GM12878 (cell line): Measurements from ENCODE around the gene DCST1. TPM values are rescaled to one million over a fixed set of nuclear protein-coding genes. Genes with fewer than 3 reads are reported as not detected.

ENCODE experiments used
- ATAC-seq: fragments of 200-7000 bp; cut with Tn5 transposase; 3 replicates; pipeline ENCODE4 v1.9.1; 2020; ENCODE audit warnings: mild to moderate bottlenecking, moderate library complexity
- BruUV-seq: library from RNA; stranded (reverse); fragments of 400-500 nt; replicated peaks from 2 replicates; lab custom pipeline; 2021; lab: Mats Ljungman, UMichigan
- CTCF ChIA-PET: fragments of 300-600 bp; sonication (Branson Sonifier 250); formaldehyde crosslinking; extraction: SDS; loops from one replicate; lab custom pipeline; 2021; ENCODE audit warnings: inconsistent platforms; lab: Yijun Ruan, JAX
- POLR2A ChIA-PET: fragments of 350-600 bp; formaldehyde crosslinking; extraction: SDS; loops from one replicate; lab custom pipeline; 2021; ENCODE audit warnings: inconsistent platforms; lab: Charles Lee
- RAD21 ChIA-PET: fragments of 300-600 bp; sonication (Branson Sonifier 250); formaldehyde crosslinking; loops from one replicate; lab custom pipeline; 2023; ENCODE audit warnings: antibody characterized with exemption; ENCODE audit not compliant: unreplicated experiment; lab: Charles Lee
- SMC1A ChIA-PET: fragments of 300-600 bp; sonication (Branson Sonifier 250); formaldehyde crosslinking; loops from one replicate; lab custom pipeline; 2023; ENCODE audit not compliant: unreplicated experiment, uncharacterized antibody; lab: Charles Lee
- DNase-seq: peaks from one replicate; pipeline ENCODE4 v3.0.0-alpha.2; 2011; ENCODE audit warnings: low read depth, low spot score
- FAIRE-seq: peaks from 3 replicates; lab custom pipeline; 2011; peaks lifted over from hg19 to GRCh38; lab: Jason Lieb, UNC
- H2AFZ ChIP-seq: 2 replicates; pipeline ENCODE4 v1.6.0; 2011; ENCODE audit warnings: low read depth, low read length, control low read depth; ENCODE audit not compliant: control insufficient read depth
- H3K27ac ChIP-seq: 2 replicates; pipeline ENCODE4 v1.5.1; 2011; ENCODE audit warnings: control low read depth; ENCODE audit not compliant: control insufficient read depth, insufficient read depth
- H3K27me3 ChIP-seq, 2 experiments: replicated peaks in 1 of 2; 2 replicates each; pipeline versions ENCODE4 v1.6.0 to v1.6.1; 2011; ENCODE audit warnings: low read length in 1 of 2; ENCODE audit not compliant: control insufficient read depth in 2 of 2, insufficient read depth in 2 of 2
- H3K36me3 ChIP-seq, 2 experiments: 2 replicates each; pipeline ENCODE4 v1.5.1; 2011; ENCODE audit warnings: low read length in 1 of 2; ENCODE audit not compliant: control insufficient read depth in 2 of 2, insufficient read depth in 2 of 2
- H3K4me1 ChIP-seq: 2 replicates; pipeline ENCODE4 v1.6.1; 2011; ENCODE audit warnings: mild to moderate bottlenecking, low read length, moderate library complexity, mixed read lengths; ENCODE audit not compliant: control insufficient read depth, insufficient read depth
- H3K4me2 ChIP-seq: 2 replicates; pipeline ENCODE4 v1.6.0; 2011; ENCODE audit warnings: control low read depth; ENCODE audit not compliant: control insufficient read depth, insufficient read depth
- H3K4me3 ChIP-seq: fragments of 200-600 bp; sonication (generic); 2 replicates; pipeline ENCODE4 v1.5.1; 2016
- H3K79me2 ChIP-seq: 2 replicates; pipeline ENCODE4 v1.6.0; 2011; ENCODE audit warnings: low read length; ENCODE audit not compliant: control insufficient read depth, insufficient read depth
- H3K9ac ChIP-seq: 2 replicates; pipeline ENCODE4 v1.8.0; 2011; ENCODE audit warnings: low read length, control low read depth, mixed read lengths; ENCODE audit not compliant: control insufficient read depth, insufficient read depth
- H3K9me3 ChIP-seq: replicated peaks from 3 replicates; pipeline ENCODE4 v1.5.1; 2011; ENCODE audit warnings: mild to moderate bottlenecking, low read length; ENCODE audit not compliant: control insufficient read depth, insufficient read depth
- H4K20me1 ChIP-seq: 2 replicates; pipeline ENCODE4 v1.6.0; 2011; ENCODE audit not compliant: control insufficient read depth, insufficient read depth
- ATF7 ChIP-seq: fragments of 450-650 bp; IDR thresholded peaks from 2 replicates; pipeline ENCODE4 v1.6.1; 2016; ENCODE audit warnings: low read depth, mild to moderate bottlenecking
- EGR1 ChIP-seq, 2 experiments: IDR thresholded peaks; 1 replicate in 1 of 2; 2 replicates in 1 of 2; pipeline ENCODE4 v1.6.1; 2011 to 2012; ENCODE audit warnings: low read depth in 2 of 2, low read length in 2 of 2, borderline replicate concordance in 1 of 2, mild to moderate bottlenecking in 1 of 2, moderate library complexity in 1 of 2
- ESRRA ChIP-seq: IDR thresholded peaks from 2 replicates; pipeline ENCODE4 v1.6.1; 2012; ENCODE audit warnings: mild to moderate bottlenecking, low read length, improper control_type of control experiment
- EZH2 ChIP-seq: IDR thresholded peaks from 2 replicates; pipeline ENCODE4 v1.6.1; 2012; ENCODE audit warnings: low read depth, mild to moderate bottlenecking, control low read depth, inconsistent platforms, low read length, borderline replicate concordance; ENCODE audit not compliant: control insufficient read depth
- KLF5 ChIP-seq: fragments of 450-650 bp; IDR thresholded peaks from 2 replicates; pipeline ENCODE4 v1.6.1; 2014; ENCODE audit warnings: mild to moderate bottlenecking; ENCODE audit not compliant: partially characterized antibody
- MXI1 ChIP-seq: fragments of 150-350 bp; IDR thresholded peaks from 2 replicates; pipeline ENCODE4 v1.6.1; 2011; ENCODE audit warnings: low read depth, mild to moderate bottlenecking, inconsistent platforms, low read length, improper control_type of control experiment
- NBN ChIP-seq: fragments of 450-650 bp; IDR thresholded peaks from 2 replicates; pipeline ENCODE4 v1.6.1; 2016
- RAD21 ChIP-seq: IDR thresholded peaks from 2 replicates; pipeline ENCODE4 v1.6.1; 2011; ENCODE audit warnings: mild to moderate bottlenecking, low read depth, low read length, moderate library complexity; ENCODE audit not compliant: insufficient read depth
- RELA ChIP-seq: fragments of 450-650 bp; IDR thresholded peaks from 2 replicates; pipeline ENCODE4 v1.8.0; 2014; ENCODE audit warnings: borderline replicate concordance; ENCODE audit not compliant: partially characterized antibody
- SIN3A ChIP-seq: IDR thresholded peaks from 2 replicates; pipeline ENCODE4 v1.6.1; 2012; ENCODE audit warnings: low read depth, low read length, improper control_type of control experiment
- SMAD1 ChIP-seq: fragments of 450-650 bp; IDR thresholded peaks from 2 replicates; pipeline ENCODE4 v1.6.1; 2018; ENCODE audit warnings: mild to moderate bottlenecking, low read depth; ENCODE audit not compliant: partially characterized antibody
- SP1 ChIP-seq: IDR thresholded peaks from one replicate; pipeline ENCODE4 v1.6.1; 2011; ENCODE audit warnings: low read depth, low read length
- SUZ12 ChIP-seq: fragments of 200-600 bp; sonication (generic); IDR thresholded peaks from one replicate; pipeline ENCODE4 v1.6.1; 2018; ENCODE audit warnings: antibody characterized with exemption, mild to moderate bottlenecking; ENCODE audit not compliant: unreplicated experiment
- ZNF24 ChIP-seq: fragments of 450-650 bp; IDR thresholded peaks from 2 replicates; pipeline ENCODE4 v1.6.1; 2017; ENCODE audit warnings: antibody characterized with exemption, mild to moderate bottlenecking
- WGBS: methylation state at CpG from one replicate; pipeline ENCODE4 v1.1.6; 2016; ENCODE audit warnings: low lambda C conversion rate; ENCODE audit not compliant: insufficient replicate concordance, insufficient coverage; ENCODE audit errors: missing lambda C conversion rate; 5-methylcytosine and 5-hydroxymethylcytosine counted together
- in situ Hi-C: fragments of 300-500 bp; cut with MboI; formaldehyde crosslinking; loops from 9 replicates; pipeline ENCODE4 v1.14.3; 2018; ENCODE audit warnings: mixed read lengths
- intact Hi-C: fragments of 100-400 bp; cut with micrococcal nuclease; formaldehyde crosslinking; loops from one replicate; pipeline ENCODE4 v1.14.2; 2022; ENCODE audit not compliant: unreplicated experiment
- polyA plus RNA-seq, 11 experiments: library from polyadenylated mRNA; depleted of rRNA in 4 of 11; unstranded in 6 of 11; stranded (reverse) in 5 of 11; fragments of >200 nt; fragmentation: Nextera tagmentation in 4 of 11; fragmentation: Illumina TruSeq in 1 of 11; extraction: Ambion mirVana in 4 of 11; extraction: Trizol in 1 of 11; gene quantifications; 1 replicate in 1 of 11; 2 replicates in 10 of 11; pipeline versions ENCODE4 v1.2.1 to v1.2.3, GENCODE V29; 2011 to 2016; ENCODE audit warnings: inconsistent platforms in 2 of 11, missing spikeins in 2 of 11, low read depth in 1 of 11
- total RNA-seq, 4 experiments: library from RNA; depleted of rRNA in 3 of 4; stranded (reverse); fragments of >200 nt in 3 of 4; fragmentation: Illumina TruSeq in 1 of 4; extraction: Trizol in 1 of 4; gene quantifications; 2 replicates each; pipeline versions ENCODE4 v1.2.1 to v1.2.3, GENCODE V29; 2013 to 2021
- TF ChIP-seq, protein P1 (sequence below): IDR thresholded peaks from 2 replicates; pipeline ENCODE4 v1.6.1; 2012; ENCODE audit warnings: low read depth, low read length, improper control_type of control experiment
- TF ChIP-seq, protein P2 (sequence below): IDR thresholded peaks from 2 replicates; pipeline ENCODE4 v1.6.1; 2012; ENCODE audit warnings: low read length, inconsistent platforms
- TF ChIP-seq, protein P3 (sequence below): IDR thresholded peaks from 2 replicates; pipeline ENCODE4 v1.6.1; 2012; ENCODE audit warnings: low read depth, low read length, improper control_type of control experiment
- TF ChIP-seq, protein P4 (sequence below): fragments of 450-650 bp; formaldehyde crosslinking; IDR thresholded peaks from 2 replicates; pipeline ENCODE4 v1.4.0; 2022; ENCODE audit warnings: mild to moderate bottlenecking, moderate library complexity

DCST1 gene
- total and polyA plus RNA-seq, 10 of the 15 experiments (the other 5 are each of a cell fraction or from before 2014, with no cell fraction given) = not detected

DNA sequence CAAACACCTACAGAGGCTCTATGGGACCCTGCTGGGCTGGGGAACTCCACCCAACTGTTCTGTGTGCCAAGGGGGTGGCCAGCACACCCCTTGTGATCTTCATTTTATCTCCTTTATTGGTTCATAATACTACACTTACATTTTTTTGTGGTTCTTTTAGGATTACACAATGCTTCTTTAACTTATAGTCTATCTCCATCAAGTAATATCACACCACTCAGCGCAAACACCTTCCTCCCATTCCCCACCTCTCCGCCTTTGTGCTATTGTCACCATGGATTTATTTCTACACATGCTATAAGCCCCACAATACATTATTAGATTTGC lies 61.0 kb downstream of the DCST1 start (continued):
- TF ChIP-seq NBN (no peak), MXI1 (no peak), SIN3A (no peak)

DNA sequence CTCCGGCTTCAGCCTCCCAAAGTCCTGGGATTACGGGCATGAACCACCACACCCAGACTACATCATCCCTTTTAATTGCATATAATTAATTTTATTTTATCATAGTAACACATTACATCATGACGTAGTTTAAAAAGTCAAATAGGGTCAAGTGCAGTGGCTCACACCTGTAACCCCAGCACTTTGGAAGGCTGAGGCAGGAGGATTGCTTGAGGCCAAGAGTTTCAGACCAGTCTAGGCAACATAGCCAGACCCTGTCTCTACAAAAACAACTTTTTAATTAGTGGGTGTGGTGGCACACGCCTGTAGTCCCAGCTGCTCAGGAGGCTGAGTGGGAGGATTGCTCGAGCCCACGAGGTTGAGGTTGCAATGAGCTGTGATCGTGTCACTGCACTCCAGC lies 65.7 kb downstream of the DCST1 start:
- no peaks in the 10 kb centered on the region for H3K36me3 ChIP-seq
- DNase-seq (no peak), ATAC-seq (no peak), FAIRE-seq (no peak)
- in situ Hi-C loops = no loop called here
- H3K4me3 ChIP-seq = no peak overlapping the region
- TF ChIP-seq RAD21 (no peak), SUZ12 (no peak), SP1 (no peak), KLF5 (no peak), ESRRA (no peak), SMAD1 (no peak), EZH2 (no peak), ZNF24 (no peak), ATF7 (no peak), EGR1 (IDR thresholded peaks at IDR 0.05; ENCODE audit: borderline replicate concordance in 1 of 2, low read depth in 2 of 2, low read length in 2 of 2) (no peak), RELA (no peak)
- TF ChIP-seq, protein P1, sequence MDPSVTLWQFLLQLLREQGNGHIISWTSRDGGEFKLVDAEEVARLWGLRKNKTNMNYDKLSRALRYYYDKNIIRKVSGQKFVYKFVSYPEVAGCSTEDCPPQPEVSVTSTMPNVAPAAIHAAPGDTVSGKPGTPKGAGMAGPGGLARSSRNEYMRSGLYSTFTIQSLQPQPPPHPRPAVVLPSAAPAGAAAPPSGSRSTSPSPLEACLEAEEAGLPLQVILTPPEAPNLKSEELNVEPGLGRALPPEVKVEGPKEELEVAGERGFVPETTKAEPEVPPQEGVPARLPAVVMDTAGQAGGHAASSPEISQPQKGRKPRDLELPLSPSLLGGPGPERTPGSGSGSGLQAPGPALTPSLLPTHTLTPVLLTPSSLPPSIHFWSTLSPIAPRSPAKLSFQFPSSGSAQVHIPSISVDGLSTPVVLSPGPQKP = no peak
- TF ChIP-seq, protein P2, sequence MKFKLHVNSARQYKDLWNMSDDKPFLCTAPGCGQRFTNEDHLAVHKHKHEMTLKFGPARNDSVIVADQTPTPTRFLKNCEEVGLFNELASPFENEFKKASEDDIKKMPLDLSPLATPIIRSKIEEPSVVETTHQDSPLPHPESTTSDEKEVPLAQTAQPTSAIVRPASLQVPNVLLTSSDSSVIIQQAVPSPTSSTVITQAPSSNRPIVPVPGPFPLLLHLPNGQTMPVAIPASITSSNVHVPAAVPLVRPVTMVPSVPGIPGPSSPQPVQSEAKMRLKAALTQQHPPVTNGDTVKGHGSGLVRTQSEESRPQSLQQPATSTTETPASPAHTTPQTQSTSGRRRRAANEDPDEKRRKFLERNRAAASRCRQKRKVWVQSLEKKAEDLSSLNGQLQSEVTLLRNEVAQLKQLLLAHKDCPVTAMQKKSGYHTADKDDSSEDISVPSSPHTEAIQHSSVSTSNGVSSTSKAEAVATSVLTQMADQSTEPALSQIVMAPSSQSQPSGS = no peak
- TF ChIP-seq, protein P3, sequence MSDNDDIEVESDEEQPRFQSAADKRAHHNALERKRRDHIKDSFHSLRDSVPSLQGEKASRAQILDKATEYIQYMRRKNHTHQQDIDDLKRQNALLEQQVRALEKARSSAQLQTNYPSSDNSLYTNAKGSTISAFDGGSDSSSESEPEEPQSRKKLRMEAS = no peak
- TF ChIP-seq, protein P4, sequence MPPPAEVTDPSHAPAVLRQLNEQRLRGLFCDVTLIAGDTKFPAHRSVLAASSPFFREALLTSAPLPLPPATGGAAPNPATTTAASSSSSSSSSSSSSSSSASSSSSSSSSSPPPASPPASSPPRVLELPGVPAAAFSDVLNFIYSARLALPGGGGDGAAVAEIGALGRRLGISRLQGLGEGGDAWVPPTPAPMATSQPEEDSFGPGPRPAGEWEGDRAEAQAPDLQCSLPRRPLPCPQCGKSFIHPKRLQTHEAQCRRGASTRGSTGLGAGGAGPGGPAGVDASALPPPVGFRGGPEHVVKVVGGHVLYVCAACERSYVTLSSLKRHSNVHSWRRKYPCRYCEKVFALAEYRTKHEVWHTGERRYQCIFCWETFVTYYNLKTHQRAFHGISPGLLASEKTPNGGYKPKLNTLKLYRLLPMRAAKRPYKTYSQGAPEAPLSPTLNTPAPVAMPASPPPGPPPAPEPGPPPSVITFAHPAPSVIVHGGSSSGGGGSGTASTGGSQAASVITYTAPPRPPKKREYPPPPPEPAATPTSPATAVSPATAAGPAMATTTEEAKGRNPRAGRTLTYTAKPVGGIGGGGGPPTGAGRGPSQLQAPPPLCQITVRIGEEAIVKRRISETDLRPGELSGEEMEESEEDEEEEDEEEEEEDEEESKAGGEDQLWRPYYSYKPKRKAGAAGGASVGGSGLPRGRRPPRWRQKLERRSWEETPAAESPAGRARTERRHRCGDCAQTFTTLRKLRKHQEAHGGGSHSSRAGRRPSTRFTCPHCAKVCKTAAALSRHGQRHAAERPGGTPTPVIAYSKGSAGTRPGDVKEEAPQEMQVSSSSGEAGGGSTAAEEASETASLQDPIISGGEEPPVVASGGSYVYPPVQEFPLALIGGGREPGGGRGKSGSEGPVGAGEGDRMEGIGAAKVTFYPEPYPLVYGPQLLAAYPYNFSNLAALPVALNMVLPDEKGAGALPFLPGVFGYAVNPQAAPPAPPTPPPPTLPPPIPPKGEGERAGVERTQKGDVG = no peak
- H3K79me2 ChIP-seq = no peaks in the 10 kb centered on the region
- no peak overlapping the region for H3K9ac ChIP-seq
- ChIA-PET RAD21 (interaction anchor here (0.7 kb wide), 1 partner anchor 8 kb away, joined by 5 read pairs; no protein-coding TSS in a partner anchor), CTCF (interaction anchor here (1.6 to 6.6 kb wide), 5 partner anchors 9 to 74 kb away, joined by 3 to 89 read pairs (median 9); partner anchors contain the start of gene KRTCAP2), POLR2A (no interaction called here), SMC1A (no interaction called here)
- H2AFZ ChIP-seq = no peak overlapping the region
- H3K9me3 ChIP-seq = no peaks in the 10 kb centered on the region
- 25% methylated on average over 7 of the region's 7 CpGs for WGBS
- intact Hi-C loops = no loop called here
- no peak overlapping the region for H3K4me2 ChIP-seq
- no peaks in the 10 kb centered on the region for H3K27me3 ChIP-seq
- H3K4me1 ChIP-seq = no peaks in the 10 kb centered on the region
- BruUV-seq = no TSS peak
- H4K20me1 ChIP-seq = no peaks in the 10 kb centered on the region
- no peak overlapping the region for H3K27ac ChIP-seq
